Liver (tissue), 9 donors: ENCODE results near the gene MEP1B. TPM values are rescaled to one million over a fixed set of nuclear protein-coding genes. Genes with fewer than 3 reads are reported as not detected.

Source experiments
- DNase-seq: peaks from one replicate; pipeline ENCODE4 v3.0.0-alpha.2; 2017; ENCODE audit warnings: low spot score
- H3K27ac ChIP-seq, 2 donors: one replicate each; pipeline ENCODE4 v1.7.0; 2013; ENCODE audit warnings: inconsistent platforms in 2 of 2, low read length in 2 of 2, control low read depth in 1 of 2, low read depth in 1 of 2, mild to moderate bottlenecking in 1 of 2
- H3K27me3 ChIP-seq, 4 donors: one replicate each; pipeline versions ENCODE4 v1.6.1 to v1.7.0; 2013; ENCODE audit warnings: low read length in 3 of 4, inconsistent platforms in 1 of 4, mild to moderate bottlenecking in 1 of 4, moderate library complexity in 1 of 4; ENCODE audit not compliant: control insufficient read depth in 4 of 4, insufficient read depth in 4 of 4
- H3K36me3 ChIP-seq, 4 donors: one replicate each; pipeline versions ENCODE4 v1.6.1 to v1.7.0; 2013; ENCODE audit warnings: low read length in 3 of 4, mild to moderate bottlenecking in 3 of 4, low read depth in 1 of 4, moderate library complexity in 1 of 4; ENCODE audit not compliant: control insufficient read depth in 4 of 4, insufficient read depth in 3 of 4
- H3K4me1 ChIP-seq, 4 donors: one replicate each; pipeline versions ENCODE4 v1.6.1 to v1.7.0; 2013; ENCODE audit warnings: low read length in 3 of 4, mild to moderate bottlenecking in 3 of 4, moderate library complexity in 1 of 4; ENCODE audit not compliant: control insufficient read depth in 4 of 4, insufficient read depth in 4 of 4
- H3K4me3 ChIP-seq, 3 donors: one replicate each; pipeline versions ENCODE4 v1.6.1 to v1.7.0; 2013; ENCODE audit warnings: low read length in 3 of 3, control low read depth in 1 of 3, low read depth in 1 of 3, mild to moderate bottlenecking in 1 of 3
- H3K9ac ChIP-seq, 2 donors: one replicate each; pipeline ENCODE4 v1.7.0; 2013; ENCODE audit warnings: low read length in 2 of 2, mild to moderate bottlenecking in 2 of 2, moderate library complexity in 2 of 2, control low read depth in 1 of 2, low read depth in 1 of 2
- H3K9me3 ChIP-seq, 4 donors: one replicate each; pipeline versions ENCODE4 v1.6.1 to v1.7.0; 2013; ENCODE audit warnings: low read length in 3 of 4; ENCODE audit not compliant: control insufficient read depth in 4 of 4
- ATF3 ChIP-seq: IDR thresholded peaks from 2 replicates; pipeline ENCODE4 v1.6.1; 2016; ENCODE audit warnings: antibody characterized with exemption
- CTCF ChIP-seq: fragments of 150-350 bp; IDR thresholded peaks from 2 replicates; pipeline ENCODE4 v1.5.1; 2017; ENCODE audit warnings: improper control_type of control experiment, low read depth, low read length; ENCODE audit not compliant: missing input control
- FOXA2 ChIP-seq: IDR thresholded peaks from 2 replicates; pipeline ENCODE4 v1.6.1; 2016; ENCODE audit warnings: antibody characterized with exemption
- GABPA ChIP-seq, 2 donors: IDR thresholded peaks in 1 of 2; conservative IDR thresholded peaks in 1 of 2; 2 replicates each; pipeline ENCODE4 v1.6.1; 2016; ENCODE audit warnings: antibody characterized with exemption in 2 of 2, mild to moderate bottlenecking in 1 of 2, moderate library complexity in 1 of 2
- HNF4A ChIP-seq, 2 donors: conservative IDR thresholded peaks; 2 replicates each; pipeline ENCODE4 v1.6.1; 2016; ENCODE audit warnings: antibody characterized with exemption in 2 of 2, mild to moderate bottlenecking in 2 of 2
- HNF4G ChIP-seq: IDR thresholded peaks from 2 replicates; pipeline ENCODE4 v1.6.1; 2016; ENCODE audit warnings: antibody characterized with exemption
- RAD21 ChIP-seq, 2 donors: IDR thresholded peaks; 2 replicates each; pipeline ENCODE4 v1.6.1; 2016; ENCODE audit warnings: antibody characterized with exemption in 2 of 2, mild to moderate bottlenecking in 2 of 2
- REST ChIP-seq: IDR thresholded peaks from 2 replicates; pipeline ENCODE4 v1.6.1; 2016; ENCODE audit warnings: antibody characterized with exemption, mild to moderate bottlenecking
- SP1 ChIP-seq: IDR thresholded peaks from 2 replicates; pipeline ENCODE4 v1.6.1; 2018; ENCODE audit warnings: antibody characterized with exemption, mild to moderate bottlenecking
- TAF1 ChIP-seq: conservative IDR thresholded peaks from 2 replicates; pipeline ENCODE4 v1.6.1; 2016; ENCODE audit warnings: antibody characterized with exemption, mild to moderate bottlenecking
- YY1 ChIP-seq: IDR thresholded peaks from 2 replicates; pipeline ENCODE4 v1.6.1; 2016; ENCODE audit warnings: antibody characterized with exemption, mild to moderate bottlenecking
- ZBTB33 ChIP-seq: IDR thresholded peaks from 2 replicates; pipeline ENCODE4 v1.6.1; 2016; ENCODE audit warnings: antibody characterized with exemption
- WGBS: extraction: QIAGEN DNeasy Blood & Tissue Kit; methylation state at CpG from one replicate; pipeline ENCODE4 v1.1.7; 2013; 5-methylcytosine and 5-hydroxymethylcytosine counted together
- polyA plus RNA-seq, 2 donors: library from polyadenylated mRNA; stranded (reverse) in 1 of 2; unstranded in 1 of 2; fragments of 200-250 nt in 1 of 2; fragments of >200 nt in 1 of 2; fragmentation: Nextera tagmentation in 1 of 2; extraction: Ambion mirVana in 1 of 2; gene quantifications; one replicate each; pipeline versions ENCODE4 v1.2.1 to v1.2.3, GENCODE V29; 2013 to 2015
- total RNA-seq, 2 donors: library from RNA; depleted of rRNA; stranded (reverse); fragments of >200 nt; gene quantifications; one replicate each; pipeline ENCODE4 v1.2.3, GENCODE V29; 2014
- donor health status: healthy.
- donor health status: healthy.
- donor health status: healthy.
- donor health status: healthy.
- donor health status: healthy.

The MEP1B gene
- total and polyA plus RNA-seq, 4 donors = 0.08 to 0.11 (median 0.09) TPM; not detected in 1

- no peak for TF ChIP-seq FOXA2
These were observed 55.0 kb downstream of the MEP1B start (continued) for GRCh38 chr18:32244881-32245280.

GRCh38 chr18:32249147-32249929, 59.5 kb downstream of the MEP1B start:
- H3K27me3 ChIP-seq = no peaks in the 10 kb centered on the region
- no peak overlapping the region for H3K4me3 ChIP-seq
- 64% methylated on average over 8 of the region's 8 CpGs for WGBS

GRCh38 chr18:32251466-32251865, 61.6 kb downstream of the MEP1B start:
- Histone ChIP-seq H3K36me3 (no peaks in the 10 kb centered on the region), H3K9ac (no peak overlapping the region), H3K4me1 (no peaks in the 10 kb centered on the region), H3K4me3 (no peak overlapping the region), H3K27ac (no peak overlapping the region), H3K9me3 (no peaks in the 10 kb centered on the region), H3K27me3 (no peaks in the 10 kb centered on the region)
- DNase-seq = no peak
- no peak for TF ChIP-seq ATF3
- TF ChIP-seq TAF1 = no peak
- 74% methylated on average over 3 of the region's 3 CpGs for WGBS

More at GRCh38 chr18:32249147-32249929, 59.5 kb downstream of the MEP1B start:
- Histone ChIP-seq H3K9me3 (no peaks in the 10 kb centered on the region), H3K9ac (no peak overlapping the region), H3K27ac (no peak overlapping the region), H3K4me1 (no peaks in the 10 kb centered on the region), H3K36me3 (no peaks in the 10 kb centered on the region)
- TF ChIP-seq HNF4G = peak; percentile 43
- peak in 1 of 2 donors; percentile 82 for TF ChIP-seq HNF4A (conservative IDR thresholded peaks at IDR 0.05)
- peak; percentile 48 for TF ChIP-seq SP1
- no peak for TF ChIP-seq REST
- no peak for TF ChIP-seq YY1
- no peak for DNase-seq

GRCh38 chr18:32252141-32252860, 62.5 kb downstream of the MEP1B start:
- WGBS = 81% methylated on average over 8 of the region's 8 CpGs
- Histone ChIP-seq H3K4me1 (no peaks in the 10 kb centered on the region), H3K27ac (no peak overlapping the region)
- no peak for TF ChIP-seq RAD21 (IDR thresholded peaks at IDR 0.05)
- no peak for TF ChIP-seq GABPA (IDR thresholded peaks at IDR 0.05 in 1 of 2, conservative IDR thresholded peaks at IDR 0.05 in 1 of 2)
- TF ChIP-seq ZBTB33 = no peak
- no peak for TF ChIP-seq REST
- TF ChIP-seq CTCF = no peak

More at GRCh38 chr18:32252141-32252860, 62.5 kb downstream of the MEP1B start:
- Histone ChIP-seq H3K4me3 (no peak overlapping the region), H3K27me3 (no peaks in the 10 kb centered on the region), H3K36me3 (no peaks in the 10 kb centered on the region), H3K9me3 (no peaks in the 10 kb centered on the region), H3K9ac (no peak overlapping the region)
- no peak for DNase-seq
